HG02981 (cell line): Measurements from ENCODE around the gene SLC27A4.

ENCODE experiments used
- ATAC-seq: cut with Tn5 transposase; IDR thresholded peaks from one replicate; pipeline ENCODE4 v1.9.1; 2021; ENCODE audit warnings: mild to moderate bottlenecking, moderate library complexity; ENCODE audit not compliant: unreplicated experiment

SLC27A4 gene

DNA sequence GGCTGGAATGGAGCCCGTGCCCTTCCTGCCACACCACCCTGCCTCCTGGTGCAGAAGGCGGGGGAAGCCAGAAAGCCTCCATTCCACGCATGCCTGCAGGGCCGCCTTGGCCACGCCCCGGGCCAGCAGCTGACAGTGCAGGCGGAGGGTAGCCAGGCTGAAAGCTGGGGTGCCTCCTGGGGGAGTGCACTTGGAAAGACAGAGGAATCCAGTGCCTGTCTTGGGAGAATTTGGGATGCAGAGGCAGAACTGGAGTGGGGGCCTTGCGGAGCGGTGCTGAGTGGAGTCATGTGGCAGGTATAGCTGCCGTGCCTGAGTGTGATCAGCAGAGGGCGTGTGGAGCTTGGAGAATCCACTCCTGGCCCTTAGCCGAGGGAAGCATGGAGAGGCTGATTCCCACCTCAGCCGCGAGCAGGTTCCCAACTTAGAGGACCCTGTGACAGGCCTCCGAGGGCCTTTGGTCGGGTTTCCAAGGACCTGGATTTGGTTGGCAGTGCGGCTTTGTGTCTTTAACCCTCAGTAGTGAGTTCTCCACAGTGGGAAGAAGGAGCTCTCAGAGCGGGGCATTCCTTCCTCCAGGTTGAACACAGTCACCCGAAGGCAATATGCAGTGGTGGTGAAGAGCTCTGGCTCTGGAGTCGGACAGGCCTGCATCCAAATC lies 21.8 kb downstream of the SLC27A4 start:
- peak; percentile 50 for ATAC-seq

DNA sequence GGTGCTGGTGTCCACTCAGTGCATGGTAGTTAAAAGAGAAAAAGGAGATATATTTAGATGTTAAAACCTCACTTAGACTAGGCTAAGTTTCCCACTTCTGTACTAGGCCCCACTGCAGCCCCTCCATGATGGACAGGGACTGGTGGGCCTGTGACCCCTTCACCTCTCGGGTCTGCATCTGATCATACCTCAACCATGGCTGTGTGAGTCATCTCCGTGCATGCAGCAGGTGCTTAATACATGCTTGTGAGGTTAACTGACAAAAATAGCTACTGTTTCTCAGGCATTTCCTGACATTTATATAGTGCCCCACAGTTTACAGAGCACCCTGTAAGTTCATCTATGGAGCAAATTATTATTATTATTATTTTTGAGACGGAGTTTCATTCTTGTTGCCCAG lies 22.4 kb downstream of the SLC27A4 start:
- ATAC-seq: no peak

DNA sequence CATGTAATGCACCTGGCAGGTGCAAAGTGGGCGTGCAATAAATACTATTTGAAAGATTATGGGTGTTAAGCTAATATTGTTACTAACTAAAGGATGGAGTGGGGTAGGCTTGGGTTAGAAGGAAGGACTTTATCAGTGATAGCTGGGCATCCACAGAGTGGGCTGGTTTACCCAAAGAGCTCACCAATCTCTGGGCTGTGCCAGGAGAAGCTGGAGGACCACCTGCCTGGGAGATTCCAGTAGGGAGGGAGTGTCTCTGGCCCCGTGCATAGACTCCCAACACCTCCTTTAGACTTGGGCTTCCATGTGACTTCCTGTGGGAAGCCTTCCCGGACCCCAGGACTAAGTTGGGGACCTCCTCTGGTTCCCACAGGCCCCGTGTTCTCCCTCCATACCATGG lies 25.2 kb downstream of the SLC27A4 start:
- ATAC-seq: no peak

DNA sequence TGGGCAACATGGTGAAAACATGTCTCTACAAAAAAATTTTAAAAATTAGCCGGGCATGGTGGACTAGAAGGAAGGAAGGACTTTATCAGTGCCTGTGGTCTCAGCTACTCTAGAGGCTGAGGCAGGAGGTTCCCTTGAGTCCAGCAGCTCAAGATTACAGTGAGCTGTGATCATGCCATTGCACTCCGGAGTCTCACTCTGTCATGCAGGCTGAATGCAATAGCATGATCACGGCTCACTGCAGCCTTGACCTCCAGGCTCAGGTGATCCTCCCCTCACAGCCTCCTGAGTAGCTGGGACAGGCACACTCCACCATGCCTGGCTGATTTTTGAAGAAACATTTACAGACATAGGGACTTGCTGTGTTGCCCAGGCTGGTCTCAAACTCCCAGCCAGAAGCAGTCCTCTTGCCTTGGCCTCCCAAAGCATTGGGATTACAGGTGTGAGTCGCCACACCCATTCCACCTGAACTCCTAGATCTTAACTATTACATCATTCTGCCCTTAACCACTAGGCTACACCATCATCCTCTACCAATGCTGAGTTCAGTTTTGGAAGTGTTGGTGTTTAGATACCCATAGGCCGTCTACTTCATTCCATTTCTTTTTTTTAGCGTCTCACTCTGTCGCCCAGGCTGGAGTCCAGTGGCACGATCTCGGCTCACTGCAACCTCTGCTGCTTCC lies 28.8 kb downstream of the SLC27A4 start:
- no peak for ATAC-seq

DNA sequence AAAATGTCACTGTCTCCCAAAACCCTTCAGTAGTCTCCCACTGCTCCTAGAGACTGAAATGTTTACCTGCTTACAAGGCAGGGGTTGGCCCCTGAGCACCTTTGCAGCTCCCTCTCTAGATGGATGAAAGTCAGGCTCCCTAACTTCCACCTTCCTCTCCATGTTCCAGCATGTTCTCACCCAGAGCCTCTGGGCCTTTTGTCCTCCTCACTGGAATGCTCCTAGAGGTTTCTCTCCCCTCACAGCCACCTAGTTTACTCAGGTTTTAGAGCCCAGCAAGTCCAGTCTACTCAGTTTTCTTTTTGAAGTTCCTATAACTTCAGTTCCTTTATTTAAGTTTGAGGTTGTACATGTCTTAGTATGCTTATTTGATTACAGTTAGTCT lies 30.0 kb downstream of the SLC27A4 start:
- no peak for ATAC-seq

DNA sequence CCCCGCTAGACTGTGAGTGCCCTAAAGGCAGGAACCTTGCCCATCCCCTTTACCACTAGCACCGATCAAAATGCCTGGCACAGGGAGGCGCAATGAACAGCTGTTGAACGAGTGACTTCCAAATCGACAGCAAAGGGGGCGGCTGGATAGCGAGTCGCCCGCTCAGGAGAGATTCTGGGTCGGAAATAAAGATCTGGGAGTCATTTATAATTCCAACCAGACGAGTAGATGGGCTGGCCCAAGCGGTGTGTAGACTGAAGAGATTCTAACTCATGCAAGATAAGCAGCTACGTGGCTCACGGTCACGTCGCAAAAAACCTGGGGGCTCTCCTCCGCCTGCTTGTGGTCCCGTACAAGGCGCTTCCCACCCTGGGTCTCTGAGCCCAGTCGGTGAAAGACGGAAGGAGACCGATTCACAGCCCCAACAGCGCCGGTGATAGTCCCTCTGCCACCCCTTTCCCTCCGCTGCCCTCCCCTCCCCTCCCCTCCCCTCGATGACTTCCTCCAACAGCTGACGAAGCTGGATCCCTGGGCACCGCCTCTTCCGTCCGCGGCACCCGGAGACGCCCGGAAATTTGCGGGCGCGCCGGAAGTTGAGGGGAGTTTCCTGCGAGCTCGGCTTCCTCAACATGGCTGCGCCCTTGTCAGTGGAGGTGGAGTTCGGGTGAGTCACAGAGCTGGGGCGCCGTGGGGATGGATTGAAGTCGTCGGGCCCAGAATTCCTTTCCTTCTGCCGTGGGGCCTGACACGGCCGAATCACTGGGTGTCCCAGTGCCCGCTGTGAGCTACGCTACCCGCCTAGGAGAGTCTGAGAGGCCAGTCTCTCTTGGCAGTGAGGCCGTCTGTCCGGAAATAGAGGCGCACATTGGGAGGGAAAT lies 30.7 kb downstream of the SLC27A4 start, which contains the start of gene URM1:
URM1 (plus strand) TSS at position 623 of the 878 bp plus-strand sequence; CDS start at position 630, 7 bp downstream.
- ATAC-seq: peak; percentile 94

DNA sequence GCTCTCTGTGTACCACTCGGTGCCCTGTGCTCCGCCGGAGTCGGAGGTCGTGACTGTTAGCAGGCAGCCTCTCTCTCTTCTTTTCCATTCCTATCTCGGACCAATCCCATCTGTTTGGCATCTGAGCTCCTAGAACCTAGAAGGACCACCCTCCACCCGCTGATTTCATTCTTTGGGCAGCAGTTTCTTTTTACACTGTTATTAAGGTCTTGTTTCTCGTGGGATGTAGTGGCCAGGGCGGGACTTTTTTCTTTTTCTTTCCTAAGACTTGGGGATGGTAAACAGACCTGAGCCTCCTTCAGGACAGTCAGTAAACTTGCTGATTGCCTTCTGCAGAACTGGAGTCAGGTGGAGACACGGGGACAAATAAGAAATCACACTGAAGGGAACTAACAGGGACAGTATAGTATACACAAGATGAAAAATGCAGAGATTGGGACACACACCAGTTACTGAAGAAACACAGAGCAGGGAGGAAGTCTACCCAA lies 31.3 kb downstream of the SLC27A4 start:
- ATAC-seq: no peak

DNA sequence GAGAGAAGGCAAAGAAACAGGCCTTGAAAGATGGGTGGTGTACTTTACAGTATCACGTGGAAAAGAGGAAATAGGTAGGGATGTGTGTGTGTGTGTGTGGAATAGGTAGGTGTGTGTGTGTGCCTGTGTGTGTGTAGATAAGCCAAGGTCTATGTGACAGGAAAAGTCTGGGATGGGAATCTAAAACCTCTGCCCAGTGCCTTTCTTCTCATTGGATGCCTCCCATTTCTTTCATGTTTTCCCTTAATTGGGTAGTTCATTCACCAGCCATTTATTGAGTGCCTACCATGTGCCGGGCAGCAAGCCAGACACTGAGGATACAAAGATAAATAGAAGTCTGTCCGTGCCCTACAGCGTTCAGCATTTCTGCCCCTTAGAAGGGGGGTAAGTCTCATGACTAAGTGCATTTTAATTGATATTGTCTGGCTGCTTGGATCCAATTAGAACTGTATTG lies 31.9 kb downstream of the SLC27A4 start:
- ATAC-seq: no peak

DNA sequence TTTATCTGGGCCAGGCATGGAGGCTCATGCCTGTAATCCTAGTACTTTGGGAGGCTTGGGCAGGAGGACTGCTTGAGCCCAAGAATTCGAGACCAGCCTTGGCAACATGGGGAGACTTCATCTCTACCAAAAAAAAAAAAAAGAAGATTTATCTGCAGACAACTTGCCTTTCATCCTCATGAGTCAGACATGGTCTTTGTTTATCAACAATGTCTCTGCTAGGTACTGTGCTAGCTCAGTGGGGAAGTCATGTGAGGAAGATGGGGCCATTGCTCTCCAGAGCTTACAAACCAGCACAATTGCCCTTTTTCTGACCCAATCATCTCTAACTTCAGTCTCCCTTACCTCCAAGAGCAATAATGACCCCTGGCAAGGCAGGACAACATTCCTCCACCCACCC lies 32.5 kb downstream of the SLC27A4 start:
- ATAC-seq: no peak

DNA sequence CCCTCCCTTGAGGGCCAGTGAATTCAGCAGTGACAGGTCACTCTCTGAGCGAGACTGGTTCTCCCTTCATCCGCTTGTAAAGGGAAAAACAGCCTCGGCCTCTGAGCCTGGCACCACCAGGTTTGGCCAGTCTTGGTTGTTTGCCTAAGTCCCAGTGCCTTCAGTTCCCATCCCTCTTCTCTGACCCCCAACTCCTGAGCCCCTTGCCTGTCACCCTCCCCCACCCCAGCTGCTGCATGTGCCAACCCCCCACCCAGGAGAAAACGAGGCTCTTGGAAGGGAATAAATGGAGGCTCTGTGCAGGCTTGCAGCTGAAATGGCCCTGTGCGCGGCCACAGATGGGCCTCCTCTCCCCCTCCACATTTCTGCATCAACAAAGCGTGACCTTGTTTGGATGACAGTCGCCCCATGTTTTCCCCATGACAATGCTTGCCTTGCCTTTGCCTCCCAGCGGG lies 33.9 kb downstream of the SLC27A4 start:
- ATAC-seq: no peak

DNA sequence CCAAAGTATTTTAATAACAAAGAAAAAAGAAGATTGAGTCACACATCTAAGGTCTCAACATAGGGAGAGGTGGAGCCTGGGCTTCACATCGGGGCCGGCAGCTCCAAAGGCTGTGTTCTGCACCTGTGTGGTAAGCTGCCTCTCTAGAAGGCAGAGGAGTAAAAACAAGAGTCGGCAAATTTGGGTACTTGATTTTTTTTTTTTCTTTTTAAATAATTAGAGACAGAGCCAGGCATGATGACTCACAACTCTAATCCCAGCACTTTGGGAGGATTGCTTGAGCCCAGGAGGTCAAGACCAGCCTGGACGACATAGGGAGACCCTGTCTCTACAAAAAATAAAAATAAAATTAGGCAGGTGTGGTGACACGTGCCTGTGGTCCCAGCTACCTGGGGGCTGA lies 35.5 kb downstream of the SLC27A4 start:
- no peak for ATAC-seq

DNA sequence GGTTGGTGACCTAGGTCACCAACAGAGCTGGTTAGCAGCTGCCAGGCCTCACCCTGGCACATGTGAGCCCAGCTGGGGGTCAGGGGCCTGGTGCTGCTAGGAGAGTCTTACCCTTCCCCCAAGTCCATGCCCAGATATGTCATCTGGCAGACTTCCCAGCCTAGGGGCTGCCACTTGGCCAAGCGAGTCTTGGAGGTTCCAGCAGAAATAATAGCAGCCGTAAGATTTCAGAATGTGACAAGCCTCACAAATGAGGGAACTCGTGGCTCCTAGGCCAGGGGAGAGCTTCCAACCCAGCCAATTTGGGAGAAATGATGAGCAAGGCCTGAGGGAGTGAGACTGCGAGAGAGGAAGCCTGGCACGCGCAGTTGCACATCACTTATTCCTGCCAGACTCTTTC lies 41.9 kb downstream of the SLC27A4 start:
- ATAC-seq: no peak

DNA sequence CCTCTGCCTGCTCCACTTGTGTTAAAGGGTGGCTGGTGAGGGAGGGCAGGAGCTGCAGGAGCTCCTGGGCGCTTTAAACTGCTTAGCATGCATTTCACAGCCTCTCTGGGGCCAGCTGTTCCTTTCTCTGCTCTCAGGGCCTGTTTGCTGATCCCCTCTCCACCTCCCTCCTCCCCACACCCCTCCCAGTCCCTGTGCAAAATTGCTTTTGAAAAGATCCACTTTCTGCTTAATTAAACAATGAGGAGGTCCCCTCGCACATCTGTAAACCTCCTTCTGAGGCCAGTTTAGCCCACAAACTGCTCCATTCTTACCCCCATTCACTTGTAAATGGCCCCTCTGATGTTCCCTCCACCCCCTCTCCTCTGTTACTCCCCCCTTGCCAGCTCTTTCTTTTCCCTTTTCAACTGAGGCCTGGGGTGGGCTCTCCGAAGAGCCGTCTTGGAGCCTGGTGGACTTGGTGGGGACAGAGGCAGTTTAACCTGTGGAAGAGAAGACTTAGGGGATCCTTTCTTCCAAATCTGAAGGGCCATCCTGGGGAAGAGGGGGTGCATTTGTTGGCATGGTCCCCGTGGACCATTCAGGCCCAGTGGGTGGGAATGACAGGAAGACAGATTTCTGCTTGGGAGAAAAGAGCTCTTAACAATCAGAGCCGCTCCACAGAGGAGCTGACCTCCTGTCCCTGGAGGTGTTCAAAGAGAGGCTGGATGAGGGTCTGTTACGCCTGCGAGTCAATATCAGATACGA lies 42.9 kb downstream of the SLC27A4 start:
- ATAC-seq: no peak

DNA sequence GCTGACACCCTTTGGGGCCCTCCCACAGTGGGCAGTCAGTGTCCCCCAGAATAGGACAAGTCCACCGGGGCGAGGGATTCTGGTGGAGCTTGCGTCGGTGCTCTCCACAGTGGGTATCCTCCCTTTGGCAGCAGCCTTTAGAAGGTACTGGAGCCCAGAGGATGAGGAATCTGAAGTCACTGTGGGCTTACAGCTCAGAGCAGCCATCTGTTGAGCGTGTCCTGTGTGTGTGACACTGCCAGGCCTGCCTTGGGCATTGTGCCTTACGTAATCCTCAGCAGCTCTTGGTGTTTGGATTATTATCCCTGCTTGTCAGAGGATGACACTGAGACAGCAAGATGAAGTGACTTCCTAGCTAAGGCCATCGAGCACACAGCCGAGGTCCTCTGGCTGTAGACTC lies 43.5 kb downstream of the SLC27A4 start:
- no peak for ATAC-seq

DNA sequence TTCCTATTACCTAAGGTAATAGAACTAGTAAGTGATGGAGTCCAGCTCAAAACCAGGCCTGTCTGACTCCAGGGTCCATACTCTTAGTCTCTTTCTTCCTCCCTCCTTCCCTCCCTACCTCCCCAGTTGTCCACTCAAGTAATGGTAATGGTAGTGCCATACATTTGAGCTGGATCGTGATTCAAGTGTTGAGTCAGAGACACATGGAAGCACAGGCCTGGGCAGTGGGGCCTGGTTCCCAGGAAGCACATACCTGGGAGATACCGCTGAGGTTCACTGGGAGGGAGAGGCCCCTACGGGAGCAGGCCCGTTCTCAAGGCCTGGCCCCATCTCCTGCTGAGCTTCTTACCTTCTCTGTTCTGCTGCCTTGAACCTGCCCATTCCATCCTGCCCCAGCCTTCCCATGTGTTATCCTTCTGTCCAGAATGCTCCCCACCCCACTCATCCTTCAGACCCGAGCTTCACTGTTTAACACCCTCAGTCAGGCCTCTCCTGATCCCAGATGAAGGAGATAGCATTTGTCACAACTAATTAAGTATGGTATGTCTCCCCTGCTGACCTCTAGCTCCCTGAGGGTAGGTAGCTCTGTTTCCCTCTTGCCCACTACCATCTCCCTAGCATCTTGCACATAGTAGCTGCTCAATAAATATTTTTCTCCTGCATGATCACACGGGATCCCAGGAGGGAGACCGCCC lies 44.6 kb downstream of the SLC27A4 start:
- no peak for ATAC-seq

DNA sequence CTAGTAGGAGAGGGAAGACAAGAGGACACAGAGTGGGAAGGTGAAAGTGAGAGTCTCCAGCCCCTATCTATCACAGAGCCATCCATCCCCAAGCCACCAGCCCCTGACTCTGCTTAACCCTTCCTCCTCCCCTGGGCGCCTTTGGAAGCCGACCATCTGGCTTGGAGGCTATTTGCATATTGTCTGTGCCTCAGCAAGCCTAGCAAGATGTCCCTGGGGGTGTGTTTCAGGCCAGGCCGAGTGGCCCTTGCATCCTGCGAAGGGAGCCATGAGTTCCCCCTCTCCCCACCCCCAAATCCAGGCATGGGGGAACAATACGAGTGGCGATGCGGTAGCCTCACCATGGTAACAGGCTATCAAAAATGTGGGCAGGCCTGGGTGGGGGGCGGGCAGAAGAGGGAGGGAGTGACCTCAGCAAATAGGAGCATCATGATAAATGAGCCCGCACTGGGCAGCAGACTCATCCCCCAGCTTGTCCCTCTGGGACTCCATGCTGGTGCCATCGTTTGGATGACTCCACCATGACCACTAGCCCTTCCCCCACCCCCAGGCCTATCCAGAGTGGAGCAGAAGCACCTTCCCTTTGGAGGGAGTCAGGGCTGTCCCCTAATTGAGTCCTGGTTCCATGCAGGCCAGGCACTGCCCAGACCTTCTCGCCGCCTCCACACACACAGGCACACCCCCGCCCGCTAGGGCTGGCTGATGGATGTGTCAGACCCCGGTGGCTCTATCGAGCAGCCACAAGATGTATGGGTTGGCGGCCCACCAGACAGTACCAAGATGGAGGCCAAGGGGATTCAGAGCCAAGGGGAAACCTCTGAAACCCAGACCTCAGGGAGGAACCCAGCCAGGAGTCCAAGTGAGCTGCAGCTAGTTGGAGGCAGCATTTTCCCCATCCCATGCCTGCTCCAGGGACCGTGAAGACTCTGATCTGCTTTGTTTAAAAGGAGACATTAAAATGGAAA lies 45.5 kb downstream of the SLC27A4 start:
- no peak for ATAC-seq

DNA sequence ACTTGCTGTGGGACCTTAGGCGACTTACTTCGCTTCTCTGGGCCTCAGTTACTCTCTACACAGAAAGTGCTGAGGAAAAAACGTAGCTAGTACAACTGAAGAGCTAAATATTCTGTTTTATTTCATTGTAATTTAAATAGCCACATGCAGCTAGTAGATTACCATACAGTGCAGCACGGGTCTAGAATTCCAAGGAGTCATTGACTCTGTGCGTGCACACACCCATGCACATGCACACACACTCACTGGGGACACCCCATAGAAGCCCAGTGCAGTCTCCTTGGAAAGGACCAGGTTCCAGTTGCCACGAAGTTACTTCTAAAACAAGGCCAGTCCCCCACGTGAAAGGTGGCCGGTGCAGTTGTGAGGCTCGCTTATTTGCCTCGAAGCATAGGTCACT lies 47.8 kb downstream of the SLC27A4 start:
- no peak for ATAC-seq

DNA sequence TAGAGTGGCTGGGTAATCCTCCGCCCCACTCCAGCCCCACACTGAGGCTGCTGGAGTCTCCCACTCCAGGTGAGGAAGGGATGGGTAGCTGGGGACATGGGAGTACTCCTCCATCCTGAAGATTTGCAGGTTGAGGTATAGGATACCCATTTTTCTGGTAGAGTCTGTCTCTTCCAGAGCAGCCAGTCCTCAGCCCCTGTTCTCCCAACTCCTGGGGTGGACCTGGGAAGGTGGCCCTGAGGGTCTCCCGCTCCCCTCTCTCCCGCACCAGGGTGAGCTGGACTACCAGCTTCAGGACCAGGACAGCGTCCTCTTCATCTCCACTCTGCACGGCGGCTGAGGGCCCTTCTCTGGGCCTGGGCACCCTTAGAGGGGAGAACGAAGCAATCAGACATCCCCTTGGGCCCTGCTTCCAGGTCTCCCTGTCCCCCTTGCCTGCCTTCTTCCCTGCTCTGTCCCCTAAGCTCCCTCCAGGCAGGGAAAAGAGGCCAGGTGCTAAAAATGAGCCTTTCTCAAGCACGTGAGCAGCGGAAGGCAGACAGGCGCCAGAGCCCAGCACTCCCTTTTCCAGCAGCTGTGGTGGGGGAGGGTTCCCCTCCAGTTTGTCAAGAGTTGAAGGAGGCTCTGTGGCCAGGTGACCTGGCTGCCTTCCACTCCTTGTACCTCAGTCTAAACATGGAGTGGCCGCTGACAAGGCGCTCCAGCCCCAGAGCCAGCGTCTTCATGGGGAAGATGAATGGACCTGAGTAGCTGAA lies 49.2 kb downstream of the SLC27A4 start:
- ATAC-seq: no peak
